ENCODE data around the gene EYS.

Gene EYS

DNA sequence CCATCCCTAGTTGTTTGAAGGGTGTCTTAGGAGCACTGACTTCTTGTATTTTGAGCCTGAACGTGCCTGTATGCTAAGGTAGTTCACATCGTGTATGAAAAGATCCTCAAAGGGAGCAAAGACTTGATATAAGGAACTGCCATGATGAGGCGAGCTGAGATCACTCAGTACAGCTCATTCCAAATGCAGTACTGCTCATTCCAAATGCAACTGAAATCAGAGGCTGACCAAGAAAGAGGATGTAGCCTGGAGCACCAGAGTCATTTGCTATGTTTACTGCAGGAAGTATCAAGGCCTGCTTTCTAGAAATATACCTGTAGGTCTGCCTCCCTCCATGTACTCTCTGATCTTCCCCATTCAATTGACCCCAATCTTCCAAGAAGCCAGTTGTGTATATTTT is 832.2 kb downstream of the EYS start:
- in situ Hi-C loops (cut with HindIII; ENCODE audit: low sequenced_read_pairs) = no loop called here

DNA sequence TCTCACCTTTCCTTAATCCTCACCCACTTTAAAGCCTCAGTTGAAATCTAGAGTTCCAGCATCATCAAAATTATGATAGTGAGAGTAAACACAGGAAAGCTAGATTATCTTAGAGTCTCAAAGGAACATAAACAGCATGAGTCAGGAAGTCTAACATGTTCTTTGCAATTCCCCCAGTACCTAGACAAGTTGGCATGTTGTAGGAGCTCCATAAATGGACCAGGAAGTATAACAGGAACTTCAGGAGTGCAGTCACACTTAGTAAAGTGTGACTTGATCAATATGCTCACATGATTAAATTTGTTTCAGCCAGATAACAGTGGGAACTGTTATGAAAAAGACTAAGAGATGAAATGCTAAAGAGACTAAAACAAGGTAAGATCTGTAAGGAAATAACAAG is 834.4 kb downstream of the EYS start:
- in situ Hi-C loops (cut with HindIII; ENCODE audit: low sequenced_read_pairs) = no loop called here

DNA sequence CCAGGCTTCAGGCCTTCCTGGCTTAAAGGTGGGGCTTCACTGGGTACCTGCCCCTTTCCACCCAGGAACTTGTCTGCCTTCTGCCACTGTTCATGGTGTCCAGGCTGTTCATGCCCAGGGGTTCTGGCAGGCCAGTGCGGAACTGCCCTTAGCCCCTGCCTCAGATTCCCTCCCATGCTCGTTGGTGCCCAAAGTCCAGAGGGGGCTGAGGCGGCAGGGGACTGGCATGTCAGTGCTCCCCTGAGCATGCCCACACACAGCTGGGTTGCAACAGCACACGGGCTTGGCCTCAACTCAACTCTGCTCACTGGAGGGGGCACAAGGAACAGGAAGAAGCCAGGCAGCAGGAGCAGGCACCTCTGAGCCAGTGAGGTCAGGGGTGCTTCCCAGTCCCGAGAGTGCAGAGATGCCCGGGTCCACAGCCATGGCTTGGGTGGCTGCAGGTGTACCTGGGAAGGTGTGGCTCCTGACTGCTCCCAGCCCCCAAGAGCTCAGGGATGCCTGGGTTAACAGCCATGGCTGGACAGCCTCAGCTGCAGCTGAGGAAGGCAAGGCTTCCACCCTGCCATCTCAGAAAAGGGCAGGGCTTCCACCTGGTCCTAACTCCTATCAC is 845.9 kb downstream of the EYS start:
- in situ Hi-C loops (cut with HindIII; ENCODE audit: low sequenced_read_pairs) = no loop called here

DNA sequence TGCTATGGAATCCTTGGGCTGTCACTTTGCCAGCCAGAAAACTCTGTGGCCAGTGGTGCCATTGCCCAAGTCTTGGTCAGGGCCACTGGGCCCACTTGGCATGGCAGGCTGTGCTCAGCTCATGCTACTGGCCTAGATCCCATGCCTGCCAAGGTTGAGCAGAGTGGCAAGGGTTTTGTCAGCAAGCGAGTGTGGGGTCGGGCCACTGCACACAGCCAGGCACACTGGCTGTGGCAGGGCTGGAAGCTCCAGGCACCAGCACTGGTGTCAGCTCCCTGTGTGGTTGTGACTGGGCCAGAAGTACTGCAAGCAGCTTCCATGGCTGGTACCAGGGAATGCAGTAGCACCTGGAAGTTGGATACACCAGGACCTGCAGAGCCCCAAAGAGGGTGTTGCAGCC is 846.8 kb downstream of the EYS start:
- in situ Hi-C loops (cut with HindIII; ENCODE audit: low sequenced_read_pairs) = no loop called here

DNA sequence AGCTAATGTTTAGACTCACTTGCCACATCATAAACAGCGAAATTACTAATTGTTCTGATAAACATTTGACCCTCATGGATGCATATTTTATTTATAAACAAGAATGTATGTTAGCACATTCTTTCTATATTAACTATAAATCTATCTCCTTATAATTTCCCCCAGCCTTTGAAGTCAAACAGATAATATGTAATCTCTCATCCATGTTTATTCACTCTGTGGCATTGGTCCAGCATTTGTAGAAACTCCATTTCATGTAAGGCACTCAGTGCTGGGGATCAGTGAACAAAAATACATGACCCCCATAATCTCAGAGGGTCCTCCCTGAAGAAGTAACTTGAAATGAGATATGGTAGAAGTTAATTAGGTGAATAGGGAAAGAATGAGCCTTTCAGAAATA is 856.9 kb downstream of the EYS start:
- in situ Hi-C loops (cut with HindIII; ENCODE audit: low sequenced_read_pairs) = no loop called here

DNA sequence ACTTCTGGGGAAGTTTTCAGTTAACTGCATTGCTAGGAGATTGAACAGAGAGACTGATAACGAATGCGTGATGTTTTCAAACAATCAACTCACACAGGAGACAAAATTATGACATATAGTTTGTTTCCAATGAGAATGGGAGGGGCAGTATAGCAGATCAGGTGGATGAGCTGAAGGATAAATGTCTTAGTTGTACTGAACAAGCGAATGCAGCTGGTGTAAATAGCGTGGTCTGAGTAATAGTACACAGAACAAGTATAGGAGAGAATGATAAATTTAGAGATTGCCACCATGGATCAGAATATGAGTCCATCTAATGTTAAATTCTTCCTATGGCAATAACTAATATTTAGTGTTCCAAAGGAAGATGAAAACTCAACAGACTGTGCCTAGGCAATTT is 858.6 kb downstream of the EYS start:
- in situ Hi-C loops (cut with HindIII; ENCODE audit: low sequenced_read_pairs) = no loop called here

DNA sequence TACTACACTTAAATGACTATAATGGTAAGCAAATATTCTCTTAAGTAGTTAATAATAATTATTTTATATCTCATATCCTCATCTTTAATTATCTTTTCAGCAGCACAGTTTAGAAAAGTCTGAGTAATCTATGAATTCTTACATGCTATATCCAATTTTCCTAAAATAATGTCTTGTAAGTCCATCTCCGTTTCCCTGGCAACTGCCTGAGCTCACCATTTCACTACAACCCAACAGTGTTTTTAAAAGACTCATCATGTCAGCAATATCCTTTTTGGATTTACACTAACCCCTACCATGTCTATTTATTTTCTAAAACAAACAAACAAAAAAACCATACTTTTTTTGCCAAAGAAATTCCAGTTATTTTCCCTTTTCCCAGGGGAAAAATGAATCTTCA is 859.6 kb downstream of the EYS start:
- in situ Hi-C loops (cut with HindIII; ENCODE audit: low sequenced_read_pairs) = no loop called here

DNA sequence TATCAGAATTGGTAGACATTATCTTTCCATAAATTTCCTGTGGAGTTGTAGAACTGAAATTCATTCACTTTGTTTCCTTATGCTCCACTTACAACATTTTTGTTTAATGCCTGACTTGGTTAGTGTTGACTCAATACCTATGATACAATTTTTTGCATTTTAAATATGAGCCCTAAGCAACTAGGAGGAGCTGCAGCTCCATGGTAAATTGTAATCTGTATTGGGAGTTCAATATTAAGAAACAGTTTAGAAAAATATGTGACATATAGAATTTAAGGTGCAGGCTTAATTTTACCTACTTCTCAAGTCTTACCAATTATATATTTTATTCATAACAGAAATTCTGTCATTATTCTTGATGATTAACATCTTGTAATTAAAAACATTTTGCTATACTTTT is 868.3 kb downstream of the EYS start:
- in situ Hi-C loops (cut with HindIII; ENCODE audit: low sequenced_read_pairs) = no loop called here

DNA sequence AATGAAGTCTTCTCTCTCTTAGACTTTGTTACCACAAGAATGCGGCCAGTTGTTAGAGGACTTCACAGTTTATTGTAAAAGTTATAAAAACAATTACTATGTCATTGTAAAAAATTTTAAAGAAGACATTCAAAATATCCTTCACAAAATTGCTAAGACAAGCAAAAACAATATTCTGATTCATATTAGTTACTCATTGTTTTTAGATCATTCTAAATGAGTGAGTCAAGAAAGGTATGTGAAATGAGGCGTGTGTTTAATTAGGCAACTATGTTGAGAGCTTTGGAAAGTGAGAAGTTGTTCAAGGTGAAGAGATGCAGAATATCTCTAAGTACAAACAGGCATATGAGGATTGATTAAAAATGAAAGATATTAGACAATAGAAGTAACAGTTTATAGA is 875.3 kb downstream of the EYS start:
- in situ Hi-C loops (cut with HindIII; ENCODE audit: low sequenced_read_pairs) = no loop called here

DNA sequence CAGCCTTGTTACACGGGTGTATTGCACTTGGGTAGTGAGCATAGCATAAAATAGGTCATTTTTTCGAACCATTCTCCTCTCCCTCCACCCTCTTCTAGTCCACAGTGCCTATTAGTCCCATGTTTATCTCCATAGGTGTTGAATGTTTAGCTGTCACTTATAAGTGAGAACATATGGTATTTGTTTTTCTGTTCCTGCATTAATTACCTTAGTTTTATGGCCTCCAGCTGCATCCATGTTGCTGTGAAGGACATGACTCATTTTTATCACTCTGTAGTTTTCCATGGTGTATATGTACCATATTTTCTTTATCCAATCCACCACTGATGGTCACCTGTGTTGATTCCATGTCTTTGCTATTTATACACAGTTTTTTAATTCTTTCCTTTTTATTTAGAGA is 889.5 kb downstream of the EYS start:
- in situ Hi-C loops (cut with HindIII; ENCODE audit: low sequenced_read_pairs) = no loop called here

DNA sequence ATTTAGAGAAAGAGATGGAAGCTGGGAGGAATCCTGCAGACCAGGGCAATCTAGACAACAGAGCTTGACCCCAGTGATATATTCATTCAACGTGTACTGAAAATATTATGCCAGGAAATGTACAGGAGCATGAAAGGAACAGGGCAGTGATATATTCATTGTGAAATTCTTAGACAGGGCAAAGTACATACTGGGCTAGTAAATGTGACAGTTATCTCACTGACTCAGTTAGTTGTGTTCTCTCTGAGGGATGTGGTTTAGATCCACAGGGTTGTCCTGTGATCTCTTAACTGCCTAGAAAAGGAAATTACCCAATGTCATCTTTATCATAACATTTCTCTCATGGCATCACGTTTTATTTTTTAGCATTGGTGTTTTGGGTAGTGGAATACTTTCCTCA is 891.3 kb downstream of the EYS start:
- in situ Hi-C loops (cut with HindIII; ENCODE audit: low sequenced_read_pairs) = no loop called here

DNA sequence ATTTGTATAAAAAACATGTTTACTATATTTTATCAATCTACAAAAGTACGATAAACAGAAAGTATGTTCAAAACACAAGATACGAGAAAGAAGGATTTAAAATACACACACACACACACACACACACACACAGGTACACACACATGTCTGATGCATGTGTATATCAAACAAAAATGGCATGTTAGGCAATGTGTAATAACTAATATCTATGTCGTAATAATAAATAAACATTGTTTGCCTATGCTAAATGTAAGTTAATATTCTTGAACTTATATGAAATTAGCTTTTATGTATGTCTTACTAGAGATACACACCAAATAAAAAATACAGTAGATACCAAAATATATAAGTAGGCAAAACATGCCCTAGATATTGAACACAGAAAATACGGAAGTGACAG is 894.9 kb downstream of the EYS start:
- in situ Hi-C loops (cut with HindIII; ENCODE audit: low sequenced_read_pairs) = no loop called here

DNA sequence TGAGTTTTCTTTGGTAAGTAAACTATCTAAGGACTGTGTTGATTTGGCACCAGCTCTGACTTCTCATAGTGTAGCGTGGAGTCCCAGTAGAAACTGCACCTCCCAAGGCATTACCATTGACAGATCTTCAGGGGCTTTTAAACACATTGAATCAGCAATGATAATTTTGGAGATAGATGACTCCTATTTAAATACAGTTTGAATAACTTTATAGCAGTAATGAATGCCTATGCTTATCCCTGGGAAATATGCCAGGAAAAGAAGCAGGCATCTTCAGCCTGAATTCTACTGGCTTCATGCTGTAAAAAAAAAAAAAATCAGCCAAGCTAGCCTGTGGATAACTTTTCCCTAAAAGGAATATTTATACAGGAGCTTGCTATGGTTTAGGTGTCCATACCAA is 895.9 kb downstream of the EYS start:
- in situ Hi-C loops (cut with HindIII; ENCODE audit: low sequenced_read_pairs) = no loop called here

DNA sequence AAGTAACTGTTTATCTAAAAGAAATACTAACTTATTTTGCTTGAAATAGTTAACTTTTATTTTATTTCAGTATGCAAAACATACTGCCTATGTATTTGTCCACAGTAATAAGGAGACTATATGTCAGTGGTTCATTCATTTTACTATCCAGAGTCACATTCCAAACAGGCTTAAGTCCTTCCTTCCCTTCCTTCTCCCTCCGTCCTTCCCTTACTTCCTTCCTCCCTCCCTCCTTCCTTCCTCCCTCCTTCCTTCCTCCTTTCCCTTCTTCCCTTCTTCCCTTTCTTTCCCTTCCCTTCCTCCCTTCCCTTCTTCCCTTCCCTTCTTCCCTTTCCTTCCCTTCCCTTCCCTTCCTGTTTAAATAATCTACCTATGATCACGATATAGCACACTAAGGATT is 899.2 kb downstream of the EYS start:
- in situ Hi-C loops (cut with HindIII; ENCODE audit: low sequenced_read_pairs) = no loop called here

DNA sequence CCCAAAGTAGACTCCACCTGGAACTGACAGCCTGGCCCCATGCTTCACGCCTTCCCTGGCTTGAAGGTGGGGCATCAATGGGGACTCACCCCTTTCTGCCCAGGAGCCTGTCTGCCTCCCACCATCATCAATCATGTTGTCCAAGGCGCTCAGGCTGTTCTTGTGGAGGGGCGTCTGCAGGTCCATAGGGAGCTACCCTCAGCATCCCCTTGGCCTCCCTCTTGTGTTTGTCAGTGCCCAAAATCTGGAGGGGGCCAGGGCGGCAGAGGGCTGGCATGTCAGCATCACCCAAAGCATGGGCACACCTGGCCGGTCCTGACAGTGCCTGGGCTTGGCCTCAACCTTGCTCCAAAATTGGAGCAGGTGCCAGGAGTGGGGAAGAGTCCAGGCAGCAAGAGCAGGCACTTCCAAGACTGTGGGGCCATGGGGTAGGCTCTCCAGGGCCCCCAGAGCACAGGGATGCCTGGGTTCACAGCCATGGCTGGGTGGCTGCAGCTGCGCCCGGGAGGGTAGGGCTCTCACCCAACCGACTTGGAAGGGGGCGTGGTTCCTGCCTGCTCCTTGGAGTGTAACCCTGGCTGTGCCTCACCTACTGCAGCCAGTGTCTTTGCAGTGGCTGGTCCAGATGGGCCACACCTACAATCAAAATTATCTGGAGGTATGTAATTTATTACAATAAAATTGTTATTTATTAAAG is 903.4 kb downstream of the EYS start:
- in situ Hi-C loops (cut with HindIII; ENCODE audit: low sequenced_read_pairs) = no loop called here

DNA sequence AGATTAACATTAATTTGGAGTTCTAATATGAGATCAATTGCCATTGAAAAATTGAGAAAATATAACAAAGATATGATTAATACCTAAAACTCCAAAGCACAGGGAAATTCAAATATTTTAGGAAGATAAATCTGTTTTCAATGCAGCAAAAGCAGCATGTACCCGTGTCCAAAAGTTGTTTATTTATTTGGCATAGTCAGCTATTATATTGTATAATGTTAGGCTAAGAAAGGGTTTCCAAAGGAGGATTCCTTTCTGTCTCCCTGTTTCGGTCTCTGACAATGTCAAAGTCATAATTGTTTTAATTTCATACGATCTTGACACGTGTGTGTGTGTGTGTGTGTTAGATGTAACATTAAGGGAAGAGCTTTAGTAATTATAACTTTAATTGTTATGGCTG is 914.5 kb downstream of the EYS start:
- in situ Hi-C loops (cut with HindIII; ENCODE audit: low sequenced_read_pairs) = no loop called here

DNA sequence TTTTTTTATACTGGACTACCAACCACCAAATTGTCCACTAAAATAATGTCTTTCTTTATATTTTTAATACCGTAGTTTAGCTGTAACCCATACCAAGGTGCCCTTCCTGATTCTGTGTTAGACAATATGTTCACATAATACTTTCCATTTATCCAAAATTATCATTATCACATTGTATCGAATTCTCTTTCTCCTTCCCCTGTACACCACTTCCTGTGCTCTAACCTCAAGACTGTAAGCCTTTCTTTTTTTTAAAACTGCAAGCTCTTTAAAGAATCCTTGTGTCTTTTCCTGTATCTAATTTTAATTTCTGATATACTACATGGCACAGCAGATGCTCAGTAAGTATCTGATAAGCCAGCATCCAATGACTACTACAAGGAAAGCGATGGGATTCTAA is 917.5 kb downstream of the EYS start:
- in situ Hi-C loops (cut with HindIII; ENCODE audit: low sequenced_read_pairs) = no loop called here

DNA sequence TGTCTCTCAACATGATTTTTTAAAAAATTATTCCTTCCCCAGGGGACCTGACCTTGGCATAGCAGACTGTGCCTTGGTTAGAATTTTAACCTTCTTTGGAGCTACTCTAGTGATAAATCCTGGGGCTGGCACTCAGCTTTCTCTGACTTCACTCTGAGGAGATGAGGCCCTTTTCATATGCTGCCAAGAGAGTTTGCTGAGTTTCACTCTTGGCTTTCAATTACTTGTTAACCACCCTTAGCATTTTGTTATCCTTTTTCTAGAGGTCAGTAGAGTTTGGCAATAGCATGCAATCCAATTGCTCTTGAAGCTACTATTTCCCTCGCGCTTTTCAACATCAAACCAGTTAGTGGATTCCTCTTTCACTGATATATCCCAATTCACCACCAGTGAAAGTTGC is 920.3 kb downstream of the EYS start:
- in situ Hi-C loops (cut with HindIII; ENCODE audit: low sequenced_read_pairs) = no loop called here

DNA sequence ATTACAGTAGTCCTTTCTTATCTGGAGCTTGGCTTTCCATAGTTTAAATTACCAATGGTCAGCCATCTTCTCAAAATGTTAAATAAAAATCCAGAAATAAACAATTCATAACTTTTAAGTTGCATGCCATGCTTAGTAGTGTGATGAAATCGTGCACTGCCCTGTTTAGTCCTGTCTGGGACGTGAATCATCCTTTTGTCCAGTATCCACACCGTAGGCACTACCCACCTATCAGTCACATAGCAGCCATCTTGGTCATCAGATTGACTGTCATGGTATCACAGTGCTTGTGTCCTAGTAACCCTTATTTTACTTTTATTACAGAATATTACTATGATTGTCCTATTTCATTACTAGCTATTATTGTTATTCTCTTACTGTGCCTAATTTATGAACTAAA is 924.1 kb downstream of the EYS start:
- in situ Hi-C loops (cut with HindIII; ENCODE audit: low sequenced_read_pairs) = no loop called here

DNA sequence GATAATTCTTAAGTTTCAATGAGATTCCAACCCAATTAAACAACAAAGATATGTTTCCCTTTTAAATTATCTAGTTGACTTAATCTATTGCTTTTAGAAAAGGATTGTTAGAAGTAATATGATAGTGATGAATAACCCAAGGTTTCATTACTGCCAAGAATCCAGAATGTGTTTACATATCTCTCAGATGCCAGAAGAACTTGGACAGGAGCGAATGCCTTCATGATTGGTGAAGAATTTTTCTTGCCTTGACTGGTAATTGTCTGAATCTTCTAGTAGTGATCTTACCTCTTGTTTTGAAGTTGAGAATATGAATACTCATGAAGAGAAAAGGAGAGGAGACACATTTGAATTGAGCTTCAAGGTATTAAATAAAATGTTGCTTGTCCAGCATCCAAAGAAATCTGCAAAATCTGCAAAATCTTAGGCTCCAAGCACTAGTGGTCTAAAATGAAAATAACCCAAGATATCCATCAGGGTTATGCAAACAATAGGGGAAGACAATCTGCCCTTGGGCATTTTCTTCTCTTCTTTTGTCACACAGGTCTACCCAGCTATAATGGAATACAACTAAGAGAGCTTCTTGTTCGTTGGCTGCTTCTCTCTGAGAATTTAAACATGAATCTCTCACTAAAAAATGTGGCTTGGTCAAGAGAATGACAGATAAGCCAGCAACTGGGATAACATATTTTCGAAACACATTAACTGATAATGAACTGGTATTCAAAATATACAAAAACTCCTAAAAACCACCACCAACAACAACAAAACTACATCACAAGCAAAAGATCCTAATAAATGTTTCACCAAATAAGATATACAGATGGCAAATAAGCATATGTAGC is 928.9 kb downstream of the EYS start:
- in situ Hi-C loops (cut with HindIII; ENCODE audit: low sequenced_read_pairs) = no loop called here

DNA sequence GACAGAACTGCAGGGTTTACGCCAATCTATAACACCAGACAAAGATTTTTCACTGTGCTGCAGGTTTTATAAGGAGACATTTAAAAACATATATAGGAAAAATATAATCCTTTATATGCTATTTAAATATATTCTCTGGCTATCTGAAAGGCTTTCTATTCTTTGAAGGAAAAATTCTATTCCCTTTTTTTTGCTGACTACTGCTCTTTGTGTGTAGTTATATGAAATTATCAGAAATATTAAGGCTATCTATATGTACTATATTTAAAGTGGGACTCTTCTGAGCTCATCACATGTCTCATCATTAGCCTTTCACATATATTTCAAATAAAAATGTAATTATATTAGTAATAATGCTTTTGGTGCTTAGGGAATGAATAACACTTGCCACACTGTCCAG is 930.7 kb downstream of the EYS start:
- in situ Hi-C loops (cut with HindIII; ENCODE audit: low sequenced_read_pairs) = no loop called here

DNA sequence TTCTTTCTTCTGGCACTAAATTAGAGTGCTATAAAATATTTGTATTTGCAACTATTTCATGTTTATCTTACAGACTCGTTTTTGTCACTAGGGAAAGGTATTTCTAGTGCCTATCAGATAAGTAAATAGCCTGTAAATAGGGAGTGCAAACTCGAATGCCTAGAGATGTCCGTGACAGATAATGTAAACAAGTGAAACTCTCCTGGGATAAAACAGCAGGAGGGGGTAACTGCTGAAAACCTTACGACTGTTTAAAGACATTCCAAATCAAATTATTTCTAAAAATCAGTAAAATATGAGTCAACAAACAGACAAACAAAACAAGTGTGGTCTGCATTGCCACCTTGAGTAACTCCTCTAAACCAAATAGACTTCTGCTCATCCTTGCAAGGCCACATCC is 932.1 kb downstream of the EYS start:
- in situ Hi-C loops (cut with HindIII; ENCODE audit: low sequenced_read_pairs) = no loop called here
